ENCODE results near the gene CDKN3.
"Not testable (repeated sequence)": the region's sequence is repeated elsewhere in the genome, so short reads cannot be mapped to it uniquely, and the experiment has no call there.

The CDKN3 gene

GRCh38 chr14:54370323-54371198 is 26.2 kb upstream of the CDKN3 start:
- no peak for DNase-seq

GRCh38 chr14:54374117-54374884 is 22.5 kb upstream of the CDKN3 start:
- DNase-seq: no peak

DNA sequence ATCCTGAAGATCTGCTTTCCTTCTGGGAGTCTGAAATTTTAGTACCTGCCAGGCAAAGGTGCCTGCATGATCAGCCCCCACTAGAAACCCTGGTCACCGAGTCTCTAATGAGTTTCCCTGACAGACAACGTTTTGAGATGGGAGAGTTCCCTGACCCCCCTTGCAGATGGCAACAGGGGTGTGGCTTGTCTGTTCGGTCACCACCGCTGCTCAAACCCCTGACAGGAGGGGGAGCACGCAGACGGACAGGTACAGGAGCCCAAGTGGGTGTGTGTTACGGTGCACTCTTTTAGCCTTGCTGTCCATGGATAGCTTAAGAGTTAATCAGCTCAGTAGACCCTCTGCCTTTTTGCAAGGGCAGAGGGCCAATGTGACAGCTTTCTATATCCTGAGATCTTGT is 19.3 kb upstream of the CDKN3 start:
- DNase-seq: no peak

DNA sequence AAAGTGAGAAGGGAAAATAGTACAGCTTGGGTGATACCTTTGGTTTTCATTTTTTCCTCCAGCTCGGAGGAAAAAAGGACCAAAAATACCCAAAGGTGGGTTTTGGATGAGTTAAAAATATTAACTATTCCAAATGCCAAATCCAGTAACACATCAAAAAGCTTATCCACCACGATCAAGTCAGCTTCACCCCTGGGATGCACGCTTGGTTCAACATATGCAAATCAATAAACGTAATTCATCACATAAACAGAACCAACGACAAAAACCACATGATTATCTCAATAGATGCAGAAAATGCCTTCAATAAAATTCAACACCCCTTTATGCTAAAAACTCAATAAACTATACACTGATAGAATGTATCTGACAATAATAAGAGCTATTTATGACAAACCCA is 17.9 kb upstream of the CDKN3 start:
- not testable (repeated sequence) for DNase-seq

DNA sequence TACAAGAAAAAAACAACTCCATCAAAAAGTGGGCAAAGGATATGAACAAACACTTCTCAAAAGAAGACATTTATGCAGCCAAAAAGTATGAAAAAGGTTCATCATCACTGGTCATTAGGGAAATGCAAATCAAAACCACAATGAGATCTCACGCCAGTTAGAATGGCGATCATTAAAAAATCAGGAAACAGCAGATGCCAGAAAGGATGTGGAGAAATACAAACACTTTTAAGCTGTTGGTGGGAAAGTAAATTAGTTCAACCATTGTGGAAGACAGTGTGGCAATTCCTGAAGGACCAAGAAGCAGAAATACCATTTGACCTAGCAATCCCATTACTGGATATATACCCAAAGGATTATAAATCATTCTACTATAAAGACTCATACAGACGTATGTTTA is 16.2 kb upstream of the CDKN3 start:
- DNase-seq: not testable (repeated sequence)

- no peak for DNase-seq
These were observed 15.0 kb upstream of the CDKN3 start for GRCh38 chr14:54381821-54382220.

GRCh38 chr14:54383835-54384234 is 13.0 kb upstream of the CDKN3 start:
- DNase-seq: no peak

DNA sequence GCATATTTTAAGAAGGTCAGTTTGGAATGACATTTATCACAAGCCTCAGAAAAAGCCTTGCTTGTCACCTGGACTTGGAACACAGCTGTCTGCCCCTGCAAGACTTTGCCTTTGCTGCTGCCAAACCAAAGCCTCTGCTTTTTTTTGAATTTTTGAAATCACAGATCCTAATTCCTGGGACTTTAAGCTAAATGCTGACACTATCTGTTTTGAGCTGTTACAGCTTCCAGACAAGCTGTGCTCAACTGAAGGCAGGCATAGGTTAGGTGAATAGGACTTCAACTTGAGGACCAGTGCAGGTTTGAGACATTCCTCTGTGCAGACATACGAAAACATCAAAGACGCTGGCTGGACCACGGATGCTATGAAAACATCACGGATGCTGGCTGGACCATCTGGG is 11.3 kb upstream of the CDKN3 start:
- no peak for DNase-seq

DNA sequence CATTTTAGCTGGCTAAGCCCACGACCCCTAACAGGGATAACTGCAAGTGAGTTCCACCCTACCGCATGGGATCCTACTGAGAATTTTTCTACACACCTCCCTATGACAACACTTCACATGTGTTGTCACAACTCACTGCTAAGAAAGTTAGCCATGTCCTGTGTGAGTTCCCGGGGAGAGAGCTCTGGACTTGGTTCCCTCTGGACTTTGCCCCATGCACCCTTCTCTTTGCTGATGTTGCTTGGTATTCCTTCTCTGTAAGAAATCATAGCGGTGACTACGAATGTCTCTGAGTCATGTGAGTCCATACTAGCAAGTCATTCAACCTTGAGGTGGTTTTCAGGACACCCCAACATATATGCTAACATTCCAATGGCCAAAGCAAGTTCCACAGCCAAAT is 9.5 kb upstream of the CDKN3 start:
- DNase-seq: no peak

DNA sequence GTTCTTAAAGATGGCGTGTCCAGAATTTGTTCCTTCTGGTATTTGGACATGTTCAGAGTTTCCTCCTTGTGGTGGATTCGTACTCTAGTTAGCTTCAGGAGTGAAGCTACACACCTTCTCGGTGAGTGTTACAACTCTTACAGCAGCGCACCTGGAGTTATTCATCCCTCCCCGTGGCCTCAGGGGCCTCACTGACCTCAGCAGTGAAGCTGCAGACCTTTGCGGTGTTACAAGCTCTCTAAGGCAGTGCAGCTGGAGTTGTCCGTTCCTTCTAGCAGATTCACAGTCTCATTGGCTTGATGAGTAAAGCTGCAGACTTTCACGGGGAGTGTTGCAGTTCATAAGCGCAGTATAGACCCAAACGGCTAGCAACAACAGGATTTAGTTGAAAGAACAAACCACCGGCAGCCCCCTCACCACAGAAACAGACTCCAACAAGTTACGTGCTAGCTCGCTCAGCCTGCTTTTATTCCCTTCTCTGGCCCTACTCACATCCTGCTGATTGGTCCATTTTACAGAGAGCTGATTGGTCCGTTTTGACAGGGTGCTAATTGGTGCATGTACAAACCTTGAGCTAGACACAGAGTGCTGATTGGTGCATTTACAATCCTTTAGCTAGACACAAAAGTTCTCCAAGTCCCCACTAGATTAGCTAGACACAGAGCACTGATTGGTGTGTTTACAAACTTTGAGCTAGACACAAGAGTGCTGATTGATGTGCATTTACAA is 4.5 kb upstream of the CDKN3 start:
- DNase-seq: no peak

DNA sequence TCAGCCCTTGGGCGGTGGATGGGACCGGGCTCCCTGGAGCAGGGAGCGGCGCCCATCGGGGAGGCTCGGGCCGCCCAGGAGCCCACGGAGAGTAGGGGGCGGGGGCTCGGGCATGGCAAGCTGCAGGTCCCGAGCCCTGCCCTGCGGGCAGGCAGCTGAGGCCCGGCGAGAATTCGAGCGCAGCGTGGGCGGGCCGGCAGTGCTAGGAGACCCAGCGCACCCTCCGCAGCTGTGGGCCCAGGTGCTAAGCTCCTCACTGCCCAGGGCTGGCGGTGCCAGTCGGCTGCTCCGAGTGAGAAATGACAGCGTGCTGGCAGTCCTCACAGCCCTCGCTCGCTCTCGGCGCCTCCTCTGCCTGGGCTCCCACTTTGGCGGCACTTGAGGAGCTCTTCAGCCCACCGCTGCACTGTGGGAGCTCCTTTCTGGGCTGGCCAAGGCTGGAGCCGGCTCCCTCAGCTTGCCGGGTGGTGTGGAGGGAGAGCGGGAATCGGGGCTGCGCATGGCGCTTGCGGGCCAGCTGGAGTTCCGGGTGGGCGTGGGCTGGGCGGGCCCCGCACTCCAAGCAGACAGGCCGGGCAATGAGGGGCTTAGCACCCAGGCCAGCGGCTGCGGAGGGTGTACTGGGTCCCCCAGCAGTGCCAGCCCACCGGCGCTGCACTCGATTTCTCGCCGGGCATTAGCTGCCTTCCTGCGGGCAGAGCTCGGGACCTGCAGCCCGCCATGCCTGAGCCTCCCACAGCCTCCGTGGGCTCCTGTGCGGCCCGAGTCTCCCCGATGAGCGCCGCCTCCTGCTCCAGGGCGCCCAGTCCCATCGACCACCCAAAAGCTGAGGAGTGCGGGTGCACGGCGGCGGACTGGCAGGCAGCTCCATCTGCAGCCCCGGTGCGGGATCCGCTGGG is 3.6 kb upstream of the CDKN3 start:
- not testable (repeated sequence) for DNase-seq

DNA sequence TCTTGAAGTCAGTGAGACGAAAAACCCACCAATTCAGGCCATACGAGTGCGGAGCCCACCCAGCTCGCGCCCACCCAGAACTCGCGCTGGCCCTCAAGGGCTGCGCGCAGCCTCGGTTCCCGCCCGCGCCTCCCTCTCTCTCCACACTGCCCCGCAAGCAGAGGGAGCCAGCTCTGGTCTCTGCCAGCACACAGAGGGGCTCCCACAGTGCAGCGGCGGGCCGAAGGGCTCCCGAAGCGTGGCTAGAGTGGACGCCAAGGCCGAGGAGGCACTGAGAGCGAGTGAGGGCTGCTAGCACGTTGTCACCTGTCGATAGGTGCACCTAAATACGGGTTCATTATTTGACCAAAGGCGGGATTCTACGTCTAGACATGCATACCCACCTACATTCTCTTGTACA is 2.2 kb upstream of the CDKN3 start:
- no peak for DNase-seq

GRCh38 chr14:54395284-54395683 is 1.5 kb upstream of the CDKN3 start:
- DNase-seq: no peak

- DNase-seq: no peak
These were observed 1.1 kb upstream of the CDKN3 start for GRCh38 chr14:54395716-54396115.

- no peak for DNase-seq
These were observed 669 bp upstream of the CDKN3 start for GRCh38 chr14:54396183-54396492.

- DNase-seq: no peak
These were observed 2.8 kb downstream of the CDKN3 start for GRCh38 chr14:54399560-54399959.

GRCh38 chr14:54403401-54404005 is 6.7 kb downstream of the CDKN3 start:
- not testable (repeated sequence) for DNase-seq

- no peak for DNase-seq
These were observed 13.4 kb downstream of the CDKN3 start for GRCh38 chr14:54410215-54410614.

DNA sequence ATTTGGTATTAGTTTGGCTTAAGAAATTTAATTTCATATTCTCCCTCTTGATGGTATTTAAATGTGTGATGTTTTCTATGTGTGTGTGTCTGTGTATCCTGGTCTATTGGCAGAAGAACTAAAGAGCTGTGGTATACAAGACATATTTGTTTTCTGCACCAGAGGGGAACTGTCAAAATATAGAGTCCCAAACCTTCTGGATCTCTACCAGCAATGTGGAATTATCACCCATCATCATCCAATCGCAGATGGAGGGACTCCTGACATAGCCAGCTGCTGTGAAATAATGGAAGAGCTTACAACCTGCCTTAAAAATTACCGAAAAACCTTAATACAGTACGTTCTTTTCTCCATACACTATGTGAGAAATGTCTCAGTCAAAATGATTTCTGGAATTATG is 14.6 kb downstream of the CDKN3 start:
- DNase-seq: no peak

GRCh38 chr14:54420478-54421142 is 23.8 kb downstream of the CDKN3 start:
- no peak for DNase-seq

- DNase-seq: no peak
These were observed 27.2 kb downstream of the CDKN3 start for GRCh38 chr14:54423991-54424390.

DNA sequence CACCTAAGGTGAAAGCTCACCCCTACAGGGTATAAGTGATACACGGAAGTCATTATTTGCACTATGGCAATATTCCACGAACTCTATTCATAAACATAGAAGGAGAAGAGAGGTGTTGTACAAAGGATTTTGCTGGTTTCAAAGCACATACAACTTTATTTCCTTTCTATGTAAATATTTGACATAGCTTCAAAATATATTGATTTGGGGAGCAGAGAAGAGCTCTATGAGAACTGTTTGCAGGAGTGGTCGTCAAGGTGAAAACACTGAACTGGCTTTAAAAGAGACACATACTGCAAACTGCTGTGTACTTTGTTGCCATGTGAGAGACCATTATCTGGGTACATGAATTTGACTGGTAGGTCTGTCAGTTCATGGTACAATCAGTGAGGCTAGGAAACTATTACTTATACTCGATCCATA is 27.7 kb downstream of the CDKN3 start:
- DNase-seq: no peak

Data from CD4-positive, alpha-beta T cell treated with Interferon gamma for 1 hour (primary cell).